Fibroblast of lung (primary cell): ENCODE results near the gene FAM131A.

Experiments used
- EZH2 ChIP-seq: IDR thresholded peaks from 2 replicates; pipeline ENCODE4 v1.5.1; 2012; ENCODE audit warnings: low read length, control low read depth, mild to moderate bottlenecking; ENCODE audit errors: missing control alignments
- TF ChIP-seq, protein P1 (sequence below), 2 donors: IDR thresholded peaks in 1 of 2; conservative IDR thresholded peaks in 1 of 2; 1 replicate in 1 of 2; 2 replicates in 1 of 2; pipeline ENCODE4 v1.5.1; 2011 to 2012; ENCODE audit warnings: low read length in 2 of 2, control low read depth in 1 of 2, inconsistent platforms in 1 of 2, low read depth in 1 of 2, mild to moderate bottlenecking in 1 of 2

- TF ChIP-seq, protein P1, sequence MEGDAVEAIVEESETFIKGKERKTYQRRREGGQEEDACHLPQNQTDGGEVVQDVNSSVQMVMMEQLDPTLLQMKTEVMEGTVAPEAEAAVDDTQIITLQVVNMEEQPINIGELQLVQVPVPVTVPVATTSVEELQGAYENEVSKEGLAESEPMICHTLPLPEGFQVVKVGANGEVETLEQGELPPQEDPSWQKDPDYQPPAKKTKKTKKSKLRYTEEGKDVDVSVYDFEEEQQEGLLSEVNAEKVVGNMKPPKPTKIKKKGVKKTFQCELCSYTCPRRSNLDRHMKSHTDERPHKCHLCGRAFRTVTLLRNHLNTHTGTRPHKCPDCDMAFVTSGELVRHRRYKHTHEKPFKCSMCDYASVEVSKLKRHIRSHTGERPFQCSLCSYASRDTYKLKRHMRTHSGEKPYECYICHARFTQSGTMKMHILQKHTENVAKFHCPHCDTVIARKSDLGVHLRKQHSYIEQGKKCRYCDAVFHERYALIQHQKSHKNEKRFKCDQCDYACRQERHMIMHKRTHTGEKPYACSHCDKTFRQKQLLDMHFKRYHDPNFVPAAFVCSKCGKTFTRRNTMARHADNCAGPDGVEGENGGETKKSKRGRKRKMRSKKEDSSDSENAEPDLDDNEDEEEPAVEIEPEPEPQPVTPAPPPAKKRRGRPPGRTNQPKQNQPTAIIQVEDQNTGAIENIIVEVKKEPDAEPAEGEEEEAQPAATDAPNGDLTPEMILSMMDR (conservative IDR thresholded peaks at IDR 0.05 in 1 of 2, IDR thresholded peaks at IDR 0.05 in 1 of 2; ENCODE audit: low read depth in 1 of 2, low read length in 2 of 2) = no peak
- TF ChIP-seq EZH2 = no peak
These were observed at the start of gene FAM131A for GRCh38 chr3:184337399-184337714.
